Measurements from ENCODE around the gene ABCC1. TPM values are rescaled to one million over a fixed set of nuclear protein-coding genes. Genes with fewer than 3 reads are reported as not detected.

Gene ABCC1
- total and polyA plus RNA-seq, 12 donors, result 6.1 to 32.8 (median 21.6) TPM

- TF ChIP-seq CTCF (IDR thresholded peaks at IDR 0.05), result no peak
- H3K27ac ChIP-seq, result peak overlapping the region in 3 of 10 donors; percentile 19 to 69 (median 62)
- H3K4me3 ChIP-seq, result peak overlapping the region in 1 of 10 donors; percentile 9
- 92 to 95% methylated on average over 31 of the region's 31 CpGs for WGBS, 2 donors
- H3K9me3 ChIP-seq, result no peaks in the 10 kb centered on the region
- H3K36me3 ChIP-seq, result peaks cover 0 to 88% (median 10%) of the 10 kb centered on the region in 9 donors
- DNase-seq (peak; percentile 29), ATAC-seq (peak in 4 of 8 donors; percentile 4 to 54 (median 42))
- H3K4me1 ChIP-seq, result peaks cover 5 to 42% (median 24%) of the 10 kb centered on the region in 9 donors
- intact Hi-C loops (cut with DNase I), result loop anchor here in 1 of 10 donors (10.0 kb wide), 1 partner anchor 121 kb away; no protein-coding TSS in a partner anchor
- H3K27me3 ChIP-seq, result no peaks in the 10 kb centered on the region
Observed at GRCh38 chr16:16075488-16076422, 126.3 kb downstream of the ABCC1 start.

DNA sequence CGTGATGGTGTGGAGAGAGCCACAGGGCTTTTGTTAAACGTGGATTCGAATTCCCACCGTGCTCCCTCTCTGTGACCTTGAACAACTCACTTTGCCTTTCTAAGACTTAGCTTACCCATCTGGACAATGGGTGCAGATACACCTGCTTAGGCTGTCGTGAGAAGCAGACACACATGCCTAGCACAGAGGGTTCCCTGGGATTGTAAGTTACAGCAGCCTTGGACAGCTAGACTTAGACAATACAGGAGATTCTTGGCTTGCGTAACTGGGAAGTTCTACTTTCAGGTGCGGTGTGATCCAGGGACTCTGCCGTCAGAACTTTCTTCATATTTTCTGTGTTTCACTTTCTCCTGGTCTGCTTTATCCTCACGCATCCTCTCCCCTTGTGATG lies 127.0 kb downstream of the ABCC1 start:
- H3K4me1 ChIP-seq, result peaks cover 5 to 36% (median 21%) of the 10 kb centered on the region in 9 donors
- H3K36me3 ChIP-seq, result peaks cover 0 to 88% (median 10%) of the 10 kb centered on the region in 9 donors
- no peaks in the 10 kb centered on the region for H3K9me3 ChIP-seq
- TF ChIP-seq CTCF (IDR thresholded peaks at IDR 0.05), result no peak
- peak overlapping the region in 1 of 10 donors; percentile 69 for H3K27ac ChIP-seq
- intact Hi-C loops (cut with DNase I), result loop anchor here in 1 of 10 donors (10.0 kb wide), 1 partner anchor 122 kb away; no protein-coding TSS in a partner anchor
- DNase-seq, result no peak
- no peak for ATAC-seq
- 95% methylated on average over 9 of the region's 9 CpGs for WGBS, 2 donors
- H3K27me3 ChIP-seq, result no peaks in the 10 kb centered on the region
- no peak overlapping the region for H3K4me3 ChIP-seq

- TF ChIP-seq CTCF (IDR thresholded peaks at IDR 0.05), result no peak
- 92 to 94% methylated on average over 10 of the region's 10 CpGs for WGBS, 2 donors
- no peak overlapping the region for H3K4me3 ChIP-seq
- no peak overlapping the region for H3K27ac ChIP-seq
- H3K9me3 ChIP-seq, result peaks cover 0 to 13% (median 0%) of the 10 kb centered on the region in 11 donors
- intact Hi-C loops (cut with DNase I), result no loop called here
- DNase-seq, result no peak
- ATAC-seq, result no peak
- H3K36me3 ChIP-seq, result peaks cover 0 to 100% (median 24%) of the 10 kb centered on the region in 9 donors
- H3K4me1 ChIP-seq, result peaks cover 0 to 10% (median 0%) of the 10 kb centered on the region in 9 donors
- H3K27me3 ChIP-seq, result no peaks in the 10 kb centered on the region
Observed at GRCh38 chr16:16080465-16081065, 131.1 kb downstream of the ABCC1 start.

DNA sequence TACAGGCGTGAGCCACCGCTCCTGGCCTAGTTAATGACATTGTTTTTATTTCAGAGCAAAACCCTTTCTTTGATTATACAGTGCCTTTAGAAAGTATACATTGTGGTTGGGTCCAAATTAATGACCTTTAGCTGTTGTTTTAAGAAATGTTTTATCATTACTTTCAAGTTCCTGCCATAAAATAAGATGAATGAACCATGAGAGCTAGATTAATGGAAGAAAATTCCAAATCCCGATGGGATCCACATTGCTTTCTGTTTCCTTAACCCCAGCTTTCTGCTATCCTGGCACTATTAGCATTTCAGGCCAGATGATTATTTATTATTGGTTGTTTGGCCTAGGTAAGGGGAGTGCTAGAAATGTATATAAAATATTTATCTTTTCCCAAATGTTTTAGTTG lies 131.7 kb downstream of the ABCC1 start:
- Histone ChIP-seq H3K36me3 (peaks cover 0 to 100% (median 24%) of the 10 kb centered on the region in 9 donors), H3K9me3 (peaks cover 0 to 13% (median 0%) of the 10 kb centered on the region in 11 donors), H3K4me1 (peaks cover 0 to 4% (median 0%) of the 10 kb centered on the region in 9 donors), H3K4me3 (no peak overlapping the region), H3K27ac (no peak overlapping the region), H3K27me3 (no peaks in the 10 kb centered on the region)
- WGBS, 2 donors, result 92 to 94% methylated on average over 3 of the region's 3 CpGs
- no peak for DNase-seq
- intact Hi-C loops (cut with DNase I), result no loop called here
- no peak for ATAC-seq
- no peak for TF ChIP-seq CTCF (IDR thresholded peaks at IDR 0.05)
